Ascending aorta (tissue), 2 donors: ENCODE data around the gene TMSB15A. TPM values are rescaled to one million over a fixed set of nuclear protein-coding genes. Genes with fewer than 3 reads are reported as not detected.
A peak's percentile ranks its signal among the peaks of the same experiment; 100 is the strongest.
"Not testable (repeated sequence)": the region's sequence is repeated elsewhere in the genome, so short reads cannot be mapped to it uniquely, and the experiment has no call there.

Source experiments
- DNase-seq, 2 donors: peaks; one replicate each; pipeline ENCODE4 v3.0.0-alpha.2; 2019; ENCODE audit warnings: low spot score in 2 of 2
- H3K27ac ChIP-seq, 2 donors: fragments of 200-600 bp; sonication (generic); one replicate each; pipeline ENCODE4 v1.5.1; 2016 to 2017; ENCODE audit warnings: mild to moderate bottlenecking in 1 of 2
- H3K27me3 ChIP-seq: fragments of 200-600 bp; sonication (generic); one replicate; pipeline ENCODE4 v1.5.1; 2017
- H3K36me3 ChIP-seq, 2 donors: fragments of 200-600 bp; sonication (generic); one replicate each; pipeline ENCODE4 v1.5.1; 2016
- H3K4me1 ChIP-seq, 2 donors: fragments of 200-600 bp; sonication (generic); one replicate each; pipeline ENCODE4 v1.5.1; 2016 to 2017; ENCODE audit warnings: mild to moderate bottlenecking in 1 of 2
- H3K4me3 ChIP-seq, 2 donors: fragments of 200-600 bp; sonication (generic); one replicate each; pipeline ENCODE4 v1.5.1; 2016 to 2017; ENCODE audit warnings: mild to moderate bottlenecking in 1 of 2
- H3K9me3 ChIP-seq, 2 donors: fragments of 200-600 bp; sonication (generic); one replicate each; pipeline ENCODE4 v1.5.1; 2016
- CTCF ChIP-seq, 3 experiments: fragments of 200-600 bp in 2 of 3; fragments of 450-650 bp in 1 of 3; sonication (generic) in 2 of 3; IDR thresholded peaks; one replicate each; pipeline ENCODE4 v1.5.1; 2016 to 2019; ENCODE audit warnings: antibody characterized with exemption in 3 of 3, mild to moderate bottlenecking in 1 of 3, moderate library complexity in 1 of 3
- intact Hi-C: fragments of 100-400 bp; cut with DNase I; formaldehyde crosslinking; loops from one replicate; pipeline ENCODE4 v1.15.1; 2023
- total RNA-seq: library from RNA; depleted of rRNA; stranded (reverse); fragments of >200 nt; gene quantifications from one replicate; pipeline ENCODE4 v1.1.0, GENCODE V29; 2016

Gene TMSB15A
- not detected for total RNA-seq

GRCh38 chrX:102515975-102516941 lies at the start of gene TMSB15A:
Gene TMSB15A (minus strand): TSS chrX:102516739.
- H3K4me3 ChIP-seq = peak within 1 kb of the TSS; percentile 43 to 64
- peak within 1 kb of the TSS; percentile 50 to 73 for H3K27ac ChIP-seq
- no peaks in the 10 kb centered on the region for H3K27me3 ChIP-seq
- peak in 1 of 2 donors; percentile 79 for DNase-seq
- H3K36me3 ChIP-seq = no peaks in the 10 kb centered on the region
- H3K9me3 ChIP-seq = no peaks in the 10 kb centered on the region
- no peaks in the 10 kb centered on the region for H3K4me1 ChIP-seq
- intact Hi-C loops = loop anchor here (5.0 to 10.0 kb wide), 3 partner anchors 199 to 359 kb away; partner anchors contain the start of genes BEX5 and GPRASP2
- TF ChIP-seq CTCF (IDR thresholded peaks at IDR 0.05) = no peak

GRCh38 chrX:102560423-102561068 lies 44.0 kb upstream of the TMSB15A start:
- no peaks in the 10 kb centered on the region for H3K27me3 ChIP-seq
- no peak for TF ChIP-seq CTCF (IDR thresholded peaks at IDR 0.05)
- intact Hi-C loops = no loop called here

GRCh38 chrX:102558607-102559006 lies 42.1 kb upstream of the TMSB15A start:
- intact Hi-C loops = no loop called here
- no peaks in the 10 kb centered on the region for H3K27me3 ChIP-seq
- DNase-seq = no peak
- no peak for TF ChIP-seq CTCF (IDR thresholded peaks at IDR 0.05)
- no peaks in the 10 kb centered on the region for H3K36me3 ChIP-seq
- no peak overlapping the region for H3K27ac ChIP-seq
- H3K9me3 ChIP-seq = no peaks in the 10 kb centered on the region
- H3K4me3 ChIP-seq = no peak overlapping the region
- no peaks in the 10 kb centered on the region for H3K4me1 ChIP-seq

More at GRCh38 chrX:102560423-102561068, 44.0 kb upstream of the TMSB15A start:
- Histone ChIP-seq H3K36me3 (no peaks in the 10 kb centered on the region), H3K9me3 (no peaks in the 10 kb centered on the region), H3K27ac (no peak overlapping the region), H3K4me3 (no peak overlapping the region), H3K4me1 (no peaks in the 10 kb centered on the region)
- no peak for DNase-seq

- no peak for TF ChIP-seq CTCF (IDR thresholded peaks at IDR 0.05)
- intact Hi-C loops = no loop called here
- no peak overlapping the region for H3K27ac ChIP-seq
- no peak overlapping the region for H3K4me3 ChIP-seq
- H3K4me1 ChIP-seq = no peaks in the 10 kb centered on the region
- DNase-seq = no peak
- no peaks in the 10 kb centered on the region for H3K36me3 ChIP-seq
- no peaks in the 10 kb centered on the region for H3K9me3 ChIP-seq
- H3K27me3 ChIP-seq = no peaks in the 10 kb centered on the region
These were observed 31.7 kb upstream of the TMSB15A start for GRCh38 chrX:102548231-102548630.

- Histone ChIP-seq H3K36me3 (no peaks in the 10 kb centered on the region), H3K27ac (no peak overlapping the region), H3K4me1 (no peaks in the 10 kb centered on the region), H3K4me3 (peak overlapping the region in 1 of 2 donors; percentile 35), H3K9me3 (no peaks in the 10 kb centered on the region), H3K27me3 (no peaks in the 10 kb centered on the region)
- intact Hi-C loops = no loop called here
- TF ChIP-seq CTCF (IDR thresholded peaks at IDR 0.05) = no peak
- DNase-seq = no peak
These were observed 30.4 kb upstream of the TMSB15A start for GRCh38 chrX:102546828-102547493.

GRCh38 chrX:102546175-102546574 lies 29.6 kb upstream of the TMSB15A start:
- H3K9me3 ChIP-seq, intact Hi-C loops, H3K27ac ChIP-seq, DNase-seq, H3K4me3 ChIP-seq, H3K27me3 ChIP-seq, H3K36me3 ChIP-seq, H3K4me1 ChIP-seq: not testable (repeated sequence)
